Spleen (tissue), 11 donors: ENCODE results near the gene ADAMTS5. TPM values are rescaled to one million over a fixed set of nuclear protein-coding genes. Genes with fewer than 3 reads are reported as not detected.
A peak's percentile ranks its signal among the peaks of the same experiment; 100 is the strongest.

Experiments used
- DNase-seq: peaks from one replicate; pipeline ENCODE4 v3.0.0-alpha.2; 2020
- H3K27ac ChIP-seq, 8 donors: fragments of 200-600 bp; sonication (generic) in 7 of 8; 1 replicate in 4 of 8; 2 replicates in 4 of 8; pipeline versions ENCODE4 v1.5.0 to v1.8.0; 2016 to 2021; ENCODE audit warnings: inconsistent platforms in 4 of 8, mild to moderate bottlenecking in 4 of 8, moderate library complexity in 1 of 8
- H3K27me3 ChIP-seq, 7 donors: fragments of 200-600 bp; sonication (generic) in 6 of 7; replicated peaks in 1 of 7; 1 replicate in 4 of 7; 2 replicates in 3 of 7; pipeline versions ENCODE4 v1.5.0 to v1.8.0; 2016 to 2021; ENCODE audit warnings: inconsistent platforms in 3 of 7, mild to moderate bottlenecking in 1 of 7
- H3K36me3 ChIP-seq, 6 donors: fragments of 200-600 bp; sonication (generic) in 5 of 6; 1 replicate in 4 of 6; 2 replicates in 2 of 6; pipeline versions ENCODE4 v1.5.0 to v1.8.0; 2016 to 2021; ENCODE audit warnings: inconsistent platforms in 2 of 6
- H3K4me1 ChIP-seq, 6 donors: fragments of 200-600 bp; sonication (generic) in 5 of 6; 1 replicate in 3 of 6; 2 replicates in 3 of 6; pipeline versions ENCODE4 v1.5.0 to v1.8.0; 2016 to 2021; ENCODE audit warnings: inconsistent platforms in 3 of 6
- H3K4me3 ChIP-seq, 8 donors: fragments of 200-600 bp; sonication (generic) in 7 of 8; 1 replicate in 4 of 8; 2 replicates in 4 of 8; pipeline versions ENCODE4 v1.5.0 to v1.8.0; 2016 to 2021; ENCODE audit warnings: inconsistent platforms in 4 of 8, mild to moderate bottlenecking in 4 of 8, moderate library complexity in 2 of 8
- H3K9me3 ChIP-seq, 8 donors: fragments of 200-600 bp; sonication (generic) in 7 of 8; 1 replicate in 4 of 8; 2 replicates in 4 of 8; pipeline versions ENCODE4 v1.5.0 to v1.8.0; 2016 to 2021; ENCODE audit warnings: inconsistent platforms in 4 of 8
- CTCF ChIP-seq, 11 experiments: fragments of 200-600 bp in 7 of 11; fragments of 450-650 bp in 4 of 11; sonication (generic) in 4 of 11; IDR thresholded peaks in 8 of 11; conservative IDR thresholded peaks in 3 of 11; 1 replicate in 7 of 11; 2 replicates in 4 of 11; pipeline versions ENCODE4 v1.4.0 to v1.8.0; 2016 to 2021; ENCODE audit warnings: antibody characterized with exemption in 11 of 11, inconsistent platforms in 4 of 11, mild to moderate bottlenecking in 1 of 11
- POLR2A ChIP-seq, 3 donors: fragments of 450-650 bp; IDR thresholded peaks; one replicate each; pipeline ENCODE4 v1.5.1; 2017; ENCODE audit warnings: antibody characterized with exemption in 3 of 3, mild to moderate bottlenecking in 1 of 3
- POLR2AphosphoS5 ChIP-seq, 3 donors: sonication (generic); formaldehyde crosslinking; IDR thresholded peaks; one replicate each; pipeline ENCODE4 v1.5.1; 2017; ENCODE audit warnings: antibody characterized with exemption in 3 of 3
- WGBS, 5 donors: extraction: QIAGEN DNeasy Blood & Tissue Kit in 3 of 5; methylation state at CpG; one replicate each; pipeline versions ENCODE4 v1.1.5 to v1.1.7; 2013 to 2018; 5-methylcytosine and 5-hydroxymethylcytosine counted together
- intact Hi-C: fragments of 100-400 bp; cut with DNase I; formaldehyde crosslinking; loops from one replicate; pipeline ENCODE4 v1.15.0; 2023; ENCODE audit warnings: low total_unique reads
- polyA plus RNA-seq, 3 donors: library from polyadenylated mRNA; stranded (reverse); fragments of 200-250 nt; gene quantifications; one replicate each; pipeline ENCODE4 v1.2.1, GENCODE V29; 2013
- total RNA-seq, 7 donors: library from RNA; depleted of rRNA in 3 of 7; stranded (reverse); fragments of >200 nt in 3 of 7; fragmentation: NEBNext Ultra II Directional in 4 of 7; extraction: Animal tissue kit (Norgen Biotek cat#: 25700) in 4 of 7; gene quantifications; one replicate each; pipeline versions ENCODE4 v1.1.0 to v1.2.1, GENCODE V29; 2016 to 2021
- donor health status: healthy with polysubstance abuse.
- donor health status: DM: no; HTN: no; CAD: no; lungs with moderate emphysema.
- donor health status: DM: no; HTN: no; CAD: no.
- donor health status: Bipolar disorder and iron deficiency.
- donor health status: healthy.
- donor health status: DM: no; HTN: no; CAD: no.
- donor health status: DM: yes; HTN: yes; CAD: no.

ADAMTS5 gene
- total and polyA plus RNA-seq, 10 donors, result 1.7 to 61.2 (median 29.3) TPM

DNA sequence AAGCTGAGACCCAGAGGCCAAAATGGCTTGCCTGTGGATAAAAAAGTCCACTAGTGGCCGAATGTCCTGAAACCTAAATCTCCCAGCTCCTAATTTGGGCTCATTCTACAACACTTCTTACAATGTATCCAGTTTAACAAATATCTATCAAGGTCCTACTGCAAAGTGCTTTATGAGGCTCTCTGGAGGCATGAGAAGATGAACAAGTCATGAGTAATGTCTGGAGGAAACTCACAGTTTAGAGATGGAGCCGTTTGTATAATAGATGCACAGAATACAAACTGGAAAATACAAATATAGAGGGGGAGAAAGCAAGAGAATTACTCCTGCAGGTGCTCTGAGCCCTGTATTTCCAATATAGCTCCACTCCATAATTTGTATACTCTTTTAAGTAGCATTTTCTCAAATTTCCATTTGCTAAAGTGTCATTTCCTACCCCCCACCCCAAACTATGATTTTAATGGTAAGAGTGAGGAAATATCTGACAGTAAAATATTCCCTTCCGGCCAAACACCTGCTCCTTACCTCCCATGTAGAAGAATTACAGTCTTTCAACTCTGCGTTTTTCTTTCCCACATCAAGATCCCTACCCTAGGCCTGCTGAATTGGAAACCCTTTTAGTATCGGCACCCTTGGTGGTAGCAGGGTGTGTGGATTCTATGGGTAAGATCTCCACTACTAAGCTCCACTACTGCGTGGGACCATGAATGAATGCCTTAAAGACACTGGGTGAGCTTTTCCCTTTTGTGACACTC, 3.3 kb upstream of the ADAMTS5 start:
- intact Hi-C loops, result no loop called here
- H3K27me3 ChIP-seq, result peaks cover 0 to 39% (median 10%) of the 10 kb centered on the region in 7 donors
- no peak overlapping the region for H3K4me3 ChIP-seq
- no peaks in the 10 kb centered on the region for H3K36me3 ChIP-seq
- DNase-seq, result no peak
- H3K9me3 ChIP-seq, result peaks cover 0 to 4% (median 0%) of the 10 kb centered on the region in 8 donors
- 83 to 91% (median 87%) methylated on average over 6 of the region's 6 CpGs for WGBS, 5 donors
- H3K27ac ChIP-seq, result no peak overlapping the region
- TF ChIP-seq POLR2AphosphoS5 (IDR thresholded peaks at IDR 0.05) (no peak), CTCF (IDR thresholded peaks at IDR 0.05 in 8 of 11, conservative IDR thresholded peaks at IDR 0.05 in 3 of 11) (no peak), POLR2A (IDR thresholded peaks at IDR 0.05) (no peak)
- H3K4me1 ChIP-seq, result peaks cover 0 to 31% (median 11%) of the 10 kb centered on the region in 6 donors

GRCh38 chr21:26966649-26967061, 233 bp downstream of the ADAMTS5 start:
- H3K9me3 ChIP-seq, result peaks cover 0 to 4% (median 0%) of the 10 kb centered on the region in 8 donors
- intact Hi-C loops, result no loop called here
- H3K27me3 ChIP-seq, result peaks cover 0 to 49% (median 10%) of the 10 kb centered on the region in 7 donors
- peak; percentile 44 for DNase-seq
- WGBS, 5 donors, result 1 to 7% (median 3%) methylated on average over 24 of the region's 24 CpGs
- H3K4me3 ChIP-seq, result peak overlapping the region; percentile 40 to 73 (median 50)
- H3K27ac ChIP-seq, result peak overlapping the region; percentile 54 to 88 (median 80)
- no peaks in the 10 kb centered on the region for H3K36me3 ChIP-seq
- H3K4me1 ChIP-seq, result peaks cover 0 to 41% (median 11%) of the 10 kb centered on the region in 6 donors
- TF ChIP-seq POLR2AphosphoS5 (IDR thresholded peaks at IDR 0.05) (peak in 1 of 3 donors; percentile 83), POLR2A (IDR thresholded peaks at IDR 0.05) (no peak), CTCF (IDR thresholded peaks at IDR 0.05 in 8 of 11, conservative IDR thresholded peaks at IDR 0.05 in 3 of 11) (no peak)

DNA sequence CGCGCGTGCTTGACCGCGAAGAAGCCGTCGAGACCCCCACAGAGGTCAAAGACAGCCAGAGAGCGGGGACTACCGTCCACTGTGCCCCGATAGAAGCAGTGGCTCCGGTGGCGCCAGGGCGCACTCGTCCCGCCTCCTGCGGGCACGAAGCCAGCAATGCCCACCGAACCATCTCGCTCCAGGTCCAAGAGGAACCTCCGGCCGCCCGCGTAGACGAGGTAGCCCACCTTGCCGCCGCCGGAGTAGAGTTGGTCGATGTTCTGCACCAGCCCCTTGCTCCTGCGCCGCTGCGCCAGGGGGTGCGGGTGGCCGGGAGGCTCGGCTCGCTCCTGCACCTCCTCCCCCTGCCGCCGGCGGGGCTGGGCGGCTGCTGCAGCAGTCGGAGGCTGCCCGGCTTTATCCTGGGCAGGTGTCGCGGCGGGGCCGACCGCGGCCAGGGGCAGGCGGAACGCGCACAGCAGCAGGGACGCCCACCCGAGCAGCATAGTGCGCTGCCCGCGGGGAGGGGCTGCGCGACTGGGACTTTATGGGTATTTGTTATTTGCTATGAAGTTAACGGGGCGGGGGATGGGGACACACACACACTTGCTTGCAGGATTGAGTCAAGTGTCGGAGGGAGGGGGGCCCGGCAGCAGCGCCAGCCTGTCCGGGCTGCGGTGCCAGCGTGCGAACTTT, 844 bp downstream of the ADAMTS5 start:
- H3K9me3 ChIP-seq, result peaks cover 0 to 4% (median 0%) of the 10 kb centered on the region in 8 donors
- H3K4me1 ChIP-seq, result peaks cover 0 to 45% (median 11%) of the 10 kb centered on the region in 6 donors
- WGBS, 5 donors, result 4 to 7% (median 5%) methylated on average over 30 to 66 of the region's 66 CpGs
- peak overlapping the region in 7 of 8 donors; percentile 74 to 88 (median 80) for H3K27ac ChIP-seq
- DNase-seq, result peak; percentile 66
- no peaks in the 10 kb centered on the region for H3K36me3 ChIP-seq
- intact Hi-C loops, result no loop called here
- TF ChIP-seq POLR2AphosphoS5 (IDR thresholded peaks at IDR 0.05) (peak in 2 of 3 donors; percentile 15 to 34), CTCF (IDR thresholded peaks at IDR 0.05 in 8 of 11, conservative IDR thresholded peaks at IDR 0.05 in 3 of 11) (no peak), POLR2A (IDR thresholded peaks at IDR 0.05) (no peak)
- H3K27me3 ChIP-seq, result peaks cover 0 to 49% (median 10%) of the 10 kb centered on the region in 7 donors
- H3K4me3 ChIP-seq, result peak overlapping the region; percentile 40 to 73 (median 50)
